HEK293 (cell line): ENCODE measurements around the gene ST6GALNAC6.

Experiments
- IKZF3 ChIP-seq: fragments of 450-650 bp; IDR thresholded peaks from 2 replicates; pipeline ENCODE4 v1.5.0; 2018; ENCODE audit warnings: missing biosample characterization, mild to moderate bottlenecking, missing genetic modification characterization, moderate library complexity
- KLF9 ChIP-seq: fragments of 450-650 bp; formaldehyde crosslinking; IDR thresholded peaks from 2 replicates; pipeline ENCODE4 v1.5.1; 2016; ENCODE audit warnings: missing biosample characterization, missing genetic modification characterization, low read depth
- MZF1 ChIP-seq: fragments of 450-650 bp; formaldehyde crosslinking; IDR thresholded peaks from 2 replicates; pipeline ENCODE4 v1.5.1; 2017; ENCODE audit warnings: missing biosample characterization, missing genetic modification characterization, borderline replicate concordance
- PRDM6 ChIP-seq: fragments of 450-650 bp; formaldehyde crosslinking; IDR thresholded peaks from 2 replicates; pipeline ENCODE4 v1.5.1; 2017; ENCODE audit warnings: missing biosample characterization, missing genetic modification characterization
- SALL2 ChIP-seq: fragments of 450-650 bp; formaldehyde crosslinking; IDR thresholded peaks from 2 replicates; pipeline ENCODE4 v1.5.0; 2017; ENCODE audit warnings: missing biosample characterization, mild to moderate bottlenecking, missing genetic modification characterization, borderline replicate concordance
- SETDB1 ChIP-seq: IDR thresholded peaks from one replicate; pipeline ENCODE4 v1.6.1; 2017; ENCODE audit warnings: mild to moderate bottlenecking, low read length, moderate library complexity, mixed read lengths; ENCODE audit not compliant: insufficient read length
- ZBTB1 ChIP-seq: fragments of 450-650 bp; formaldehyde crosslinking; IDR thresholded peaks from 2 replicates; pipeline ENCODE4 v1.5.1; 2016; ENCODE audit warnings: missing biosample characterization, missing genetic modification characterization
- ZBTB20 ChIP-seq: fragments of 450-650 bp; formaldehyde crosslinking; IDR thresholded peaks from 2 replicates; pipeline ENCODE4 v1.5.1; 2016; ENCODE audit warnings: missing biosample characterization, missing genetic modification characterization
- ZBTB21 ChIP-seq: fragments of 450-650 bp; formaldehyde crosslinking; IDR thresholded peaks from 2 replicates; pipeline ENCODE4 v1.5.1; 2017; ENCODE audit warnings: missing biosample characterization, missing genetic modification characterization
- ZBTB7A ChIP-seq: fragments of 450-650 bp; formaldehyde crosslinking; IDR thresholded peaks from 2 replicates; pipeline ENCODE4 v1.5.1; 2016; ENCODE audit warnings: low read depth, missing biosample characterization, missing genetic modification characterization
- ZFP37 ChIP-seq: fragments of 450-650 bp; formaldehyde crosslinking; IDR thresholded peaks from 2 replicates; pipeline ENCODE4 v1.5.1; 2016; ENCODE audit warnings: missing biosample characterization, missing genetic modification characterization
- ZNF112 ChIP-seq: fragments of 450-650 bp; formaldehyde crosslinking; IDR thresholded peaks from 2 replicates; pipeline ENCODE4 v1.5.0; 2017; ENCODE audit warnings: missing biosample characterization, missing genetic modification characterization
- ZNF202 ChIP-seq: fragments of 450-650 bp; formaldehyde crosslinking; IDR thresholded peaks from 2 replicates; pipeline ENCODE4 v1.5.1; 2016; ENCODE audit warnings: missing biosample characterization, missing genetic modification characterization, borderline replicate concordance
- ZNF239 ChIP-seq: fragments of 450-650 bp; formaldehyde crosslinking; IDR thresholded peaks from 2 replicates; pipeline ENCODE4 v1.5.1; 2016; ENCODE audit warnings: missing biosample characterization, missing genetic modification characterization
- ZNF24 ChIP-seq: fragments of 450-650 bp; formaldehyde crosslinking; IDR thresholded peaks from 2 replicates; pipeline ENCODE4 v1.5.1; 2016; ENCODE audit warnings: missing biosample characterization, missing genetic modification characterization
- ZNF341 ChIP-seq: fragments of 450-650 bp; formaldehyde crosslinking; IDR thresholded peaks from 2 replicates; pipeline ENCODE4; 2016; ENCODE audit warnings: low read depth, missing biosample characterization, missing genetic modification characterization
- ZNF473 ChIP-seq: fragments of 450-650 bp; formaldehyde crosslinking; IDR thresholded peaks from 2 replicates; pipeline ENCODE4 v1.5.1; 2017; ENCODE audit warnings: missing biosample characterization, missing genetic modification characterization
- ZNF529 ChIP-seq: fragments of 450-650 bp; formaldehyde crosslinking; IDR thresholded peaks from 2 replicates; pipeline ENCODE4 v1.5.1; 2017; ENCODE audit warnings: missing genetic modification characterization, missing biosample characterization; ENCODE audit not compliant: insufficient replicate concordance
- ZNF548 ChIP-seq: fragments of 450-650 bp; formaldehyde crosslinking; IDR thresholded peaks from 2 replicates; pipeline ENCODE4 v1.5.1; 2016; ENCODE audit warnings: missing biosample characterization, missing genetic modification characterization
- ZNF580 ChIP-seq: fragments of 450-650 bp; formaldehyde crosslinking; IDR thresholded peaks from 2 replicates; pipeline ENCODE4 v1.5.1; 2016; ENCODE audit warnings: missing biosample characterization, missing genetic modification characterization
- ZNF624 ChIP-seq: fragments of 450-650 bp; formaldehyde crosslinking; IDR thresholded peaks from 2 replicates; pipeline ENCODE4 v1.5.1; 2017; ENCODE audit warnings: missing biosample characterization, missing genetic modification characterization
- ZNF701 ChIP-seq: fragments of 450-650 bp; formaldehyde crosslinking; IDR thresholded peaks from 2 replicates; pipeline ENCODE4 v1.5.1; 2016; ENCODE audit warnings: missing biosample characterization, missing genetic modification characterization
- ZNF707 ChIP-seq: fragments of 450-650 bp; formaldehyde crosslinking; IDR thresholded peaks from 2 replicates; pipeline ENCODE4 v1.5.1; 2016; ENCODE audit warnings: missing biosample characterization, missing genetic modification characterization
- ZNF776 ChIP-seq: fragments of 450-650 bp; formaldehyde crosslinking; IDR thresholded peaks from 2 replicates; pipeline ENCODE4 v1.5.0; 2017; ENCODE audit warnings: missing biosample characterization, missing genetic modification characterization, borderline replicate concordance
- ZNF792 ChIP-seq: fragments of 450-650 bp; formaldehyde crosslinking; IDR thresholded peaks from 2 replicates; pipeline ENCODE4 v1.5.1; 2016; ENCODE audit warnings: missing biosample characterization, missing genetic modification characterization
- TF ChIP-seq, protein P1 (sequence below): fragments of 450-650 bp; formaldehyde crosslinking; IDR thresholded peaks from 2 replicates; pipeline ENCODE4 v1.5.1; 2017; ENCODE audit warnings: missing biosample characterization, missing genetic modification characterization
- TF ChIP-seq, protein P2 (sequence below): fragments of 450-650 bp; formaldehyde crosslinking; IDR thresholded peaks from 2 replicates; pipeline ENCODE4 v1.5.1; 2016; ENCODE audit warnings: missing biosample characterization, missing genetic modification characterization, low read depth
- TF ChIP-seq, protein P3 (sequence below): fragments of 450-650 bp; formaldehyde crosslinking; IDR thresholded peaks from 2 replicates; pipeline ENCODE4; 2016; ENCODE audit warnings: missing biosample characterization, missing genetic modification characterization
- TF ChIP-seq, protein P4 (sequence below): fragments of 450-650 bp; formaldehyde crosslinking; IDR thresholded peaks from 2 replicates; pipeline ENCODE4 v1.5.1; 2017; ENCODE audit warnings: missing biosample characterization, missing genetic modification characterization
- TF ChIP-seq, protein P5 (sequence below): fragments of 450-650 bp; formaldehyde crosslinking; optimal IDR thresholded peaks from 2 replicates; pipeline ENCODE3; 2016; ENCODE audit warnings: missing biosample characterization, mild to moderate bottlenecking, missing genetic modification characterization
- TF ChIP-seq, protein P6 (sequence below): fragments of 450-650 bp; formaldehyde crosslinking; IDR thresholded peaks from 2 replicates; pipeline ENCODE4 v1.5.1; 2017; ENCODE audit warnings: missing biosample characterization, missing genetic modification characterization

Gene ST6GALNAC6

GRCh38 chr9:127877566-127877998 lies 21.8 kb downstream of the ST6GALNAC6 start, which contains the start of gene AK1 (continued):
- no peak for TF ChIP-seq ZNF529 (tag by site-specific recombination)
- TF ChIP-seq, protein P1, sequence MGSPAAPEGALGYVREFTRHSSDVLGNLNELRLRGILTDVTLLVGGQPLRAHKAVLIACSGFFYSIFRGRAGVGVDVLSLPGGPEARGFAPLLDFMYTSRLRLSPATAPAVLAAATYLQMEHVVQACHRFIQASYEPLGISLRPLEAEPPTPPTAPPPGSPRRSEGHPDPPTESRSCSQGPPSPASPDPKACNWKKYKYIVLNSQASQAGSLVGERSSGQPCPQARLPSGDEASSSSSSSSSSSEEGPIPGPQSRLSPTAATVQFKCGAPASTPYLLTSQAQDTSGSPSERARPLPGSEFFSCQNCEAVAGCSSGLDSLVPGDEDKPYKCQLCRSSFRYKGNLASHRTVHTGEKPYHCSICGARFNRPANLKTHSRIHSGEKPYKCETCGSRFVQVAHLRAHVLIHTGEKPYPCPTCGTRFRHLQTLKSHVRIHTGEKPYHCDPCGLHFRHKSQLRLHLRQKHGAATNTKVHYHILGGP = no peak
- no peak for TF ChIP-seq ZNF792
- no peak for TF ChIP-seq ZNF776
- no peak for TF ChIP-seq ZNF580 (tag by site-specific recombination)
- TF ChIP-seq ZNF473 = no peak
- no peak for TF ChIP-seq MZF1 (tag by site-specific recombination)
- TF ChIP-seq ZNF112 (tag by site-specific recombination) = no peak
- TF ChIP-seq, protein P2, sequence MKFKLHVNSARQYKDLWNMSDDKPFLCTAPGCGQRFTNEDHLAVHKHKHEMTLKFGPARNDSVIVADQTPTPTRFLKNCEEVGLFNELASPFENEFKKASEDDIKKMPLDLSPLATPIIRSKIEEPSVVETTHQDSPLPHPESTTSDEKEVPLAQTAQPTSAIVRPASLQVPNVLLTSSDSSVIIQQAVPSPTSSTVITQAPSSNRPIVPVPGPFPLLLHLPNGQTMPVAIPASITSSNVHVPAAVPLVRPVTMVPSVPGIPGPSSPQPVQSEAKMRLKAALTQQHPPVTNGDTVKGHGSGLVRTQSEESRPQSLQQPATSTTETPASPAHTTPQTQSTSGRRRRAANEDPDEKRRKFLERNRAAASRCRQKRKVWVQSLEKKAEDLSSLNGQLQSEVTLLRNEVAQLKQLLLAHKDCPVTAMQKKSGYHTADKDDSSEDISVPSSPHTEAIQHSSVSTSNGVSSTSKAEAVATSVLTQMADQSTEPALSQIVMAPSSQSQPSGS (tag by site-specific recombination) = no peak
- no peak for TF ChIP-seq ZNF239 (tag by site-specific recombination)
- peak; percentile 23; the same call in 1 of the 2 replicates for TF ChIP-seq ZBTB20 (tag by site-specific recombination)
- TF ChIP-seq ZNF202 (tag by site-specific recombination) = no peak
- TF ChIP-seq ZNF24 (tag by site-specific recombination) = no peak
- no peak for TF ChIP-seq ZBTB7A (tag by site-specific recombination)
- TF ChIP-seq, protein P3, sequence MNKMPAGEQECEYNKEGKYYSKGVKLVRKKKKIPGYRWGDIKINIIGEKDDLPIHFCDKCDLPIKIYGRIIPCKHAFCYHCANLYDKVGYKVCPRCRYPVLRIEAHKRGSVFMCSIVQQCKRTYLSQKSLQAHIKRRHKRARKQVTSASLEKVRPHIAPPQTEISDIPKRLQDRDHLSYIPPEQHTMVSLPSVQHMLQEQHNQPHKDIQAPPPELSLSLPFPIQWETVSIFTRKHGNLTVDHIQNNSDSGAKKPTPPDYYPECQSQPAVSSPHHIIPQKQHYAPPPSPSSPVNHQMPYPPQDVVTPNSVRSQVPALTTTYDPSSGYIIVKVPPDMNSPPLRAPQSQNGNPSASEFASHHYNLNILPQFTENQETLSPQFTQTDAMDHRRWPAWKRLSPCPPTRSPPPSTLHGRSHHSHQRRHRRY = no peak
- TF ChIP-seq, protein P4, sequence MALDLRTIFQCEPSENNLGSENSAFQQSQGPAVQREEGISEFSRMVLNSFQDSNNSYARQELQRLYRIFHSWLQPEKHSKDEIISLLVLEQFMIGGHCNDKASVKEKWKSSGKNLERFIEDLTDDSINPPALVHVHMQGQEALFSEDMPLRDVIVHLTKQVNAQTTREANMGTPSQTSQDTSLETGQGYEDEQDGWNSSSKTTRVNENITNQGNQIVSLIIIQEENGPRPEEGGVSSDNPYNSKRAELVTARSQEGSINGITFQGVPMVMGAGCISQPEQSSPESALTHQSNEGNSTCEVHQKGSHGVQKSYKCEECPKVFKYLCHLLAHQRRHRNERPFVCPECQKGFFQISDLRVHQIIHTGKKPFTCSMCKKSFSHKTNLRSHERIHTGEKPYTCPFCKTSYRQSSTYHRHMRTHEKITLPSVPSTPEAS (tag by site-specific recombination) = no peak
- peak; percentile 44; the same call in 1 of the 2 replicates for TF ChIP-seq KLF9 (tag by site-specific recombination)
- peak; percentile 92 for TF ChIP-seq IKZF3 (tag by site-specific recombination)
- TF ChIP-seq SETDB1 = no peak
- TF ChIP-seq ZFP37 (tag by site-specific recombination) = 0 out of 2 replicates have a peak, but pooled peaks have one; percentile 20
- TF ChIP-seq ZNF624 (tag by site-specific recombination) = no peak
- TF ChIP-seq, protein P5, sequence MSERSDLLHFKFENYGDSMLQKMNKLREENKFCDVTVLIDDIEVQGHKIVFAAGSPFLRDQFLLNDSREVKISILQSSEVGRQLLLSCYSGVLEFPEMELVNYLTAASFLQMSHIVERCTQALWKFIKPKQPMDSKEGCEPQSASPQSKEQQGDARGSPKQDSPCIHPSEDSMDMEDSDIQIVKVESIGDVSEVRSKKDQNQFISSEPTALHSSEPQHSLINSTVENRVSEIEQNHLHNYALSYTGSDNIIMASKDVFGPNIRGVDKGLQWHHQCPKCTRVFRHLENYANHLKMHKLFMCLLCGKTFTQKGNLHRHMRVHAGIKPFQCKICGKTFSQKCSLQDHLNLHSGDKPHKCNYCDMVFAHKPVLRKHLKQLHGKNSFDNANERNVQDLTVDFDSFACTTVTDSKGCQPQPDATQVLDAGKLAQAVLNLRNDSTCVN = peak; percentile 88
- TF ChIP-seq, protein P6, sequence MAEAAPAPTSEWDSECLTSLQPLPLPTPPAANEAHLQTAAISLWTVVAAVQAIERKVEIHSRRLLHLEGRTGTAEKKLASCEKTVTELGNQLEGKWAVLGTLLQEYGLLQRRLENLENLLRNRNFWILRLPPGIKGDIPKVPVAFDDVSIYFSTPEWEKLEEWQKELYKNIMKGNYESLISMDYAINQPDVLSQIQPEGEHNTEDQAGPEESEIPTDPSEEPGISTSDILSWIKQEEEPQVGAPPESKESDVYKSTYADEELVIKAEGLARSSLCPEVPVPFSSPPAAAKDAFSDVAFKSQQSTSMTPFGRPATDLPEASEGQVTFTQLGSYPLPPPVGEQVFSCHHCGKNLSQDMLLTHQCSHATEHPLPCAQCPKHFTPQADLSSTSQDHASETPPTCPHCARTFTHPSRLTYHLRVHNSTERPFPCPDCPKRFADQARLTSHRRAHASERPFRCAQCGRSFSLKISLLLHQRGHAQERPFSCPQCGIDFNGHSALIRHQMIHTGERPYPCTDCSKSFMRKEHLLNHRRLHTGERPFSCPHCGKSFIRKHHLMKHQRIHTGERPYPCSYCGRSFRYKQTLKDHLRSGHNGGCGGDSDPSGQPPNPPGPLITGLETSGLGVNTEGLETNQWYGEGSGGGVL (tag by site-specific recombination) = peak; percentile 66
- TF ChIP-seq ZNF707 = no peak
- no peak for TF ChIP-seq SALL2 (tag by site-specific recombination)
- no peak for TF ChIP-seq ZNF701 (tag by site-specific recombination)
- TF ChIP-seq ZBTB1 (tag by site-specific recombination) = 0 out of 2 replicates have a peak, but pooled peaks have one; percentile 83
- TF ChIP-seq PRDM6 (tag by site-specific recombination) = no peak
- no peak for TF ChIP-seq ZBTB21 (tag by site-specific recombination)
- TF ChIP-seq ZNF548 (tag by site-specific recombination) = no peak
- peak; percentile 70 for TF ChIP-seq ZNF341 (tag by site-specific recombination)
